HEK293 (cell line): ENCODE measurements around the gene FOXN1.

Experiments used
- CTCF ChIA-PET: fragments of 350-600 bp; formaldehyde crosslinking; extraction: SDS; loops from one replicate; lab custom pipeline; 2021; ENCODE audit warnings: antibody characterized with exemption; lab: Yijun Ruan, JAX
- POLR2A ChIA-PET: fragments of 300-600 bp; formaldehyde crosslinking; extraction: SDS; loops from one replicate; lab custom pipeline; 2020; ENCODE audit warnings: antibody characterized with exemption, inconsistent platforms; lab: Yijun Ruan, JAX
- H3K27ac ChIP-seq: fragments of 200-500 bp; sonication (Bioruptor generic); 2 replicates; pipeline ENCODE4 v1.5.1; 2014; ENCODE audit warnings: low read depth, low read length, control low read depth, inconsistent platforms; ENCODE audit errors: extremely low read depth
- H3K36me3 ChIP-seq, 2 experiments: fragments of 200-500 bp in 1 of 2; sonication (Bioruptor generic) in 1 of 2; 1 replicate in 1 of 2; 2 replicates in 1 of 2; pipeline ENCODE4 v1.5.1; 2014 to 2017; ENCODE audit warnings: inconsistent platforms in 2 of 2, low read length in 2 of 2; ENCODE audit not compliant: control insufficient read depth in 2 of 2, insufficient read depth in 1 of 2
- H3K4me1 ChIP-seq: fragments of 200-500 bp; sonication (Bioruptor generic); 2 replicates; pipeline ENCODE4 v1.5.1; 2014; ENCODE audit warnings: mild to moderate bottlenecking, low read length, inconsistent platforms; ENCODE audit not compliant: control insufficient read depth, insufficient read depth
- H3K4me3 ChIP-seq: 2 replicates; pipeline ENCODE4 v1.5.1; 2011; ENCODE audit warnings: low read depth, mild to moderate bottlenecking, control low read depth, low read length, moderate library complexity
- H3K9me3 ChIP-seq: fragments of 200-500 bp; sonication (Bioruptor generic); 2 replicates; pipeline ENCODE4 v1.5.1; 2014; ENCODE audit warnings: low read depth, low read length, inconsistent platforms; ENCODE audit not compliant: control insufficient read depth, insufficient read depth
- EGR2 ChIP-seq: fragments of 450-650 bp; formaldehyde crosslinking; IDR thresholded peaks from 2 replicates; pipeline ENCODE4 v1.5.1; 2016; ENCODE audit warnings: low read depth, missing biosample characterization, missing genetic modification characterization
- GFI1B ChIP-seq: fragments of 450-650 bp; formaldehyde crosslinking; IDR thresholded peaks from 2 replicates; pipeline ENCODE4 v1.5.1; 2016; ENCODE audit warnings: missing biosample characterization, missing genetic modification characterization
- KLF10 ChIP-seq: fragments of 450-650 bp; IDR thresholded peaks from 2 replicates; pipeline ENCODE4 v1.5.1; 2018; ENCODE audit warnings: missing biosample characterization, mild to moderate bottlenecking, missing genetic modification characterization
- SALL2 ChIP-seq: fragments of 450-650 bp; formaldehyde crosslinking; IDR thresholded peaks from 2 replicates; pipeline ENCODE4 v1.5.0; 2017; ENCODE audit warnings: missing biosample characterization, mild to moderate bottlenecking, missing genetic modification characterization, borderline replicate concordance
- ZFHX2 ChIP-seq: fragments of 450-650 bp; formaldehyde crosslinking; conservative IDR thresholded peaks from 2 replicates; pipeline ENCODE4 v1.5.1; 2016; ENCODE audit warnings: missing biosample characterization, missing genetic modification characterization
- ZIC2 ChIP-seq: fragments of 450-650 bp; formaldehyde crosslinking; IDR thresholded peaks from 2 replicates; pipeline ENCODE4 v1.5.1; 2016; ENCODE audit warnings: missing biosample characterization, missing genetic modification characterization
- ZNF16 ChIP-seq: fragments of 450-650 bp; formaldehyde crosslinking; IDR thresholded peaks from 2 replicates; pipeline ENCODE4 v1.5.1; 2016; ENCODE audit warnings: low read depth, missing biosample characterization, missing genetic modification characterization
- ZNF211 ChIP-seq: fragments of 450-650 bp; formaldehyde crosslinking; IDR thresholded peaks from 2 replicates; pipeline ENCODE4 v1.5.1; 2016; ENCODE audit warnings: low read depth, missing biosample characterization, missing genetic modification characterization
- ZNF248 ChIP-seq: fragments of 450-650 bp; formaldehyde crosslinking; IDR thresholded peaks from 2 replicates; pipeline ENCODE4 v1.5.1; 2017; ENCODE audit warnings: missing biosample characterization, missing genetic modification characterization
- ZNF292 ChIP-seq: fragments of 450-650 bp; formaldehyde crosslinking; IDR thresholded peaks from 2 replicates; pipeline ENCODE4 v1.5.1; 2016; ENCODE audit warnings: low read depth, missing biosample characterization, missing genetic modification characterization, borderline replicate concordance
- ZNF366 ChIP-seq: fragments of 450-650 bp; formaldehyde crosslinking; conservative IDR thresholded peaks from 2 replicates; pipeline ENCODE4 v1.5.1; 2016; ENCODE audit warnings: missing biosample characterization, missing genetic modification characterization
- ZNF514 ChIP-seq: fragments of 450-650 bp; formaldehyde crosslinking; IDR thresholded peaks from 2 replicates; pipeline ENCODE4 v1.5.1; 2016; ENCODE audit warnings: missing biosample characterization, missing genetic modification characterization
- ZNF561 ChIP-seq: fragments of 450-650 bp; IDR thresholded peaks from 2 replicates; pipeline ENCODE4 v1.5.1; 2018; ENCODE audit warnings: missing biosample characterization, missing genetic modification characterization, borderline replicate concordance
- ZNF585B ChIP-seq: fragments of 450-650 bp; formaldehyde crosslinking; IDR thresholded peaks from 2 replicates; pipeline ENCODE4 v1.5.1; 2016; ENCODE audit warnings: missing biosample characterization, missing genetic modification characterization
- ZNF707 ChIP-seq: fragments of 450-650 bp; formaldehyde crosslinking; IDR thresholded peaks from 2 replicates; pipeline ENCODE4 v1.5.1; 2016; ENCODE audit warnings: missing biosample characterization, missing genetic modification characterization
- ZNF830 ChIP-seq: fragments of 450-650 bp; IDR thresholded peaks from 2 replicates; pipeline ENCODE4 v1.5.0; 2018; ENCODE audit warnings: missing biosample characterization, missing genetic modification characterization, low read depth, mild to moderate bottlenecking, moderate library complexity
- TF ChIP-seq, protein P1 (sequence below): fragments of 450-650 bp; formaldehyde crosslinking; IDR thresholded peaks from 2 replicates; pipeline ENCODE4 v1.5.1; 2016; ENCODE audit warnings: missing biosample characterization, missing genetic modification characterization
- TF ChIP-seq, protein P2 (sequence below): fragments of 450-650 bp; formaldehyde crosslinking; IDR thresholded peaks from 2 replicates; pipeline ENCODE4 v1.5.1; 2017; ENCODE audit warnings: missing biosample characterization, missing genetic modification characterization
- TF ChIP-seq, protein P3 (sequence below): fragments of 450-650 bp; formaldehyde crosslinking; IDR thresholded peaks from 2 replicates; pipeline ENCODE4 v1.5.1; 2016; ENCODE audit warnings: missing biosample characterization, missing genetic modification characterization
- TF ChIP-seq, protein P4 (sequence below): fragments of 450-650 bp; formaldehyde crosslinking; IDR thresholded peaks from 2 replicates; pipeline ENCODE4 v1.5.1; 2017; ENCODE audit warnings: missing biosample characterization, missing genetic modification characterization
- TF ChIP-seq, protein P5 (sequence below): fragments of 450-650 bp; formaldehyde crosslinking; IDR thresholded peaks from 2 replicates; pipeline ENCODE4 v1.5.1; 2016; ENCODE audit warnings: missing biosample characterization, missing genetic modification characterization

Gene FOXN1

DNA sequence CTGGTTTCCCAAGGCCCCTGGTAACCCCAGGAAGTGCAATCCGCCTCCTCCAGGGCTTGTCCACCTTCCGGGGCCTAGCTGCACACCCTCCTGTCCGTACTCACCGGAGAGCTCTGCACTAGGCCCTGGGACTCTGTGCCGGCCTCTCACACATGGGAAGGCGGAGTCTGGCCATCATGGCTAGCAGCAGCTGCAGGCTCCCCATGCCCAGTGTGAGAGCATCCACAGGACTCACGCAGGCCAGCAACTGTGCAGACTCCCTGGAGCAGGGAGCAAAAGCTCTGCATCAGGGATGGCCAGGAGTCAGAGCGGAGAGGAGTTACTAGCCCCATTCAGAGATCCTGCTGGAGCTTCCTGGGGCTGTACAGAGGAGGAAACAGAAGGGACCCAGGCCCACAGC is 20.2 kb downstream of the FOXN1 start:
- H3K9me3 ChIP-seq: no peaks in the 10 kb centered on the region
- TF ChIP-seq ZNF211 (tag by site-specific recombination) (no peak), ZNF366 (tag by site-specific recombination) (no peak), EGR2 (tag by site-specific recombination) (no peak), ZIC2 (peak; percentile 74)
- TF ChIP-seq, protein P1, sequence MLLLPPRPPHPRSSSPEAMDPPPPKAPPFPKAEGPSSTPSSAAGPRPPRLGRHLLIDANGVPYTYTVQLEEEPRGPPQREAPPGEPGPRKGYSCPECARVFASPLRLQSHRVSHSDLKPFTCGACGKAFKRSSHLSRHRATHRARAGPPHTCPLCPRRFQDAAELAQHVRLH (tag by site-specific recombination): no peak
- no peaks in the 10 kb centered on the region for H3K36me3 ChIP-seq
- H3K27ac ChIP-seq: no peak overlapping the region
- H3K4me3 ChIP-seq: no peak overlapping the region
- CTCF ChIA-PET: interaction anchor here (0.8 to 4.7 kb wide), 3 partner anchors 9 to 32 kb away, joined by 3 to 17 read pairs (median 5); no protein-coding TSS in a partner anchor
- POLR2A ChIA-PET: interaction anchor here (0.6 kb wide), 1 partner anchor 104 kb away, joined by 3 read pairs; no protein-coding TSS in a partner anchor
- H3K4me1 ChIP-seq: peaks cover 5% of the 10 kb centered on the region; the same call in 1 of the 2 replicates

DNA sequence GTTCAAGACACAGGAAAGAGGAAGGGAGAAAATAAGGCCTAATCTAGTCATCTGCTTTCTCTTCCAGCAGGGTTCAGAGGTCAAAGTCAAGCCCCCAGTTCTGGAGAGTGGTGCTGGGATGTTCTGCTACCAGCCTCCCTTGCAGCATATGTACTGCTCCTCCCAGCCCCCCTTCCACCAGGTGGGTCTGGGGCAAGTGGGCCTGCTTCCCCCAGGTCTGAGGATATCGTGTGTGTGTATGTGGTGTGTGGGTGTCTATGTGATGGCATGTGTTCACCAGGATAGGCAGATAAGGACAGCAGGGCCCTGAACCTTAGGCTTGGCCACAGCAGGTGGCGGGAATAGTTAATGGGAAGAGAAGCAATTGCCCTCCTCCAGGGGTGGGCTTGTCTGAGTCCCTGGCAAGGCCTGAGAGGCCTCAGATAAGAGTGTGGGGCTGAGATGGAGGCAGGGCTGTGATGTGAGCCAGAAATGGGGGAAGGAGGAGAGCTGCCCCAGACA is 21.1 kb downstream of the FOXN1 start:
- H3K4me3 ChIP-seq: no peak overlapping the region
- no peak overlapping the region for H3K27ac ChIP-seq
- H3K36me3 ChIP-seq: no peaks in the 10 kb centered on the region
- peaks cover 5% of the 10 kb centered on the region; the same call in 1 of the 2 replicates for H3K4me1 ChIP-seq
- H3K9me3 ChIP-seq: no peaks in the 10 kb centered on the region
- POLR2A ChIA-PET: no interaction called here
- TF ChIP-seq EGR2 (tag by site-specific recombination) (peak; percentile 78), ZIC2 (peak; percentile 65), ZNF514 (no peak), ZFHX2 (tag by site-specific recombination) (peak; percentile 77)
- TF ChIP-seq, protein P2, sequence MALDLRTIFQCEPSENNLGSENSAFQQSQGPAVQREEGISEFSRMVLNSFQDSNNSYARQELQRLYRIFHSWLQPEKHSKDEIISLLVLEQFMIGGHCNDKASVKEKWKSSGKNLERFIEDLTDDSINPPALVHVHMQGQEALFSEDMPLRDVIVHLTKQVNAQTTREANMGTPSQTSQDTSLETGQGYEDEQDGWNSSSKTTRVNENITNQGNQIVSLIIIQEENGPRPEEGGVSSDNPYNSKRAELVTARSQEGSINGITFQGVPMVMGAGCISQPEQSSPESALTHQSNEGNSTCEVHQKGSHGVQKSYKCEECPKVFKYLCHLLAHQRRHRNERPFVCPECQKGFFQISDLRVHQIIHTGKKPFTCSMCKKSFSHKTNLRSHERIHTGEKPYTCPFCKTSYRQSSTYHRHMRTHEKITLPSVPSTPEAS (tag by site-specific recombination): no peak
- CTCF ChIA-PET: interaction anchor here (1.2 to 4.7 kb wide), 3 partner anchors 9 to 32 kb away, joined by 3 to 17 read pairs (median 17); no protein-coding TSS in a partner anchor

DNA sequence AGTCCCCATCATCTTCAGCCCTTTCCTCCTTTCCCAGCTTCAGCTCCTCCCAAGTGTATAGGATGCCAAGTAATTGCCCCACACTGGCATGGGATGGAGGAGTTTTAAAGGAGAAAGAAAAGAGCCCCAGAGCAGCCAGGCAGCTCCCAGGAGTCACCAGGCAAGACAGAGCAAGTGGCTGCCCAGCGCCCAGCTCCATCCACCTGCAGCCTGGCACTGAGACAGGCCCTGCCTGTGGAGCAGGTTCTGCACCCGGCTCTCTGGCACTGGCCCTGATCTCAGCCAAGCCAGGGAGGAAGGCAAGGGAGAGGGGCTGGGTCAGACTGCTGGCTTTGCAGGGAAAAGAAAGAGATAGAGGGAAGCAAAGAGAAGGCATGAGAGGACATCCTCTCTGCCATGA is 21.7 kb downstream of the FOXN1 start:
- Histone ChIP-seq H3K36me3 (no peaks in the 10 kb centered on the region), H3K9me3 (no peaks in the 10 kb centered on the region), H3K4me3 (no peak overlapping the region), H3K4me1 (peaks cover 5% of the 10 kb centered on the region; the same call in 1 of the 2 replicates), H3K27ac (no peak overlapping the region)
- POLR2A ChIA-PET: no interaction called here
- CTCF ChIA-PET: interaction anchor here (1.2 to 4.7 kb wide), 4 partner anchors 8 to 33 kb away, joined by 3 to 17 read pairs (median 10); no protein-coding TSS in a partner anchor
- TF ChIP-seq, protein P1 (tag by site-specific recombination): no peak
- TF ChIP-seq KLF10 (tag by site-specific recombination) (no peak), ZNF292 (no peak), ZNF830 (tag by site-specific recombination) (no peak), GFI1B (tag by site-specific recombination) (no peak), SALL2 (tag by site-specific recombination) (no peak), ZNF16 (tag by site-specific recombination) (no peak), ZNF585B (tag by site-specific recombination) (no peak), ZNF248 (tag by site-specific recombination) (no peak), ZNF707 (tag by site-specific recombination) (no peak), ZNF561 (no peak)
- TF ChIP-seq, protein P3, sequence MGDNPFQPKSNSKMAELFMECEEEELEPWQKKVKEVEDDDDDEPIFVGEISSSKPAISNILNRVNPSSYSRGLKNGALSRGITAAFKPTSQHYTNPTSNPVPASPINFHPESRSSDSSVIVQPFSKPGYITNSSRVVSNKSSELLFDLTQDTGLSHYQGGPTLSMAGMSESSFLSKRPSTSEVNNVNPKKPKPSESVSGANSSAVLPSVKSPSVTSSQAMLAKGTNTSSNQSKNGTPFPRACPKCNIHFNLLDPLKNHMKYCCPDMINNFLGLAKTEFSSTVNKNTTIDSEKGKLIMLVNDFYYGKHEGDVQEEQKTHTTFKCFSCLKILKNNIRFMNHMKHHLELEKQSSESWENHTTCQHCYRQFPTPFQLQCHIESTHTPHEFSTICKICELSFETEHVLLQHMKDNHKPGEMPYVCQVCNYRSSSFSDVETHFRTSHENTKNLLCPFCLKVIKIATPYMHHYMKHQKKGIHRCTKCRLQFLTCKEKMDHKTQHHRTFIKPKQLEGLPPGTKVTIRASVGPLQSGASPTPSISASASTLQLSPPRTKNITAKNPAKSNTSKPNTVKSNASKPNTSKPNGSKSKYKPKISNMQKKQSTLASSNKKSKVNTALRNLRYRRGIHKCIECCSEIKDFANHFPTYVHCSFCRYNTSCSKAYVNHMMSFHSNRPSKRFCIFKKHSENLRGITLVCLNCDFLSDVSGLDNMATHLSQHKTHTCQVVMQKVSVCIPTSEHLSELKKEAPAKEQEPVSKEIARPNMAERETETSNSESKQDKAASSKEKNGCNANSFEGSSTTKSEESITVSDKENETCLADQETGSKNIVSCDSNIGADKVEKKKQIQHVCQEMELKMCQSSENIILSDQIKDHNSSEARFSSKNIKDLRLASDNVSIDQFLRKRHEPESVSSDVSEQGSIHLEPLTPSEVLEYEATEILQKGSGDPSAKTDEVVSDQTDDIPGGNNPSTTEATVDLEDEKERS: no peak
- TF ChIP-seq, protein P4, sequence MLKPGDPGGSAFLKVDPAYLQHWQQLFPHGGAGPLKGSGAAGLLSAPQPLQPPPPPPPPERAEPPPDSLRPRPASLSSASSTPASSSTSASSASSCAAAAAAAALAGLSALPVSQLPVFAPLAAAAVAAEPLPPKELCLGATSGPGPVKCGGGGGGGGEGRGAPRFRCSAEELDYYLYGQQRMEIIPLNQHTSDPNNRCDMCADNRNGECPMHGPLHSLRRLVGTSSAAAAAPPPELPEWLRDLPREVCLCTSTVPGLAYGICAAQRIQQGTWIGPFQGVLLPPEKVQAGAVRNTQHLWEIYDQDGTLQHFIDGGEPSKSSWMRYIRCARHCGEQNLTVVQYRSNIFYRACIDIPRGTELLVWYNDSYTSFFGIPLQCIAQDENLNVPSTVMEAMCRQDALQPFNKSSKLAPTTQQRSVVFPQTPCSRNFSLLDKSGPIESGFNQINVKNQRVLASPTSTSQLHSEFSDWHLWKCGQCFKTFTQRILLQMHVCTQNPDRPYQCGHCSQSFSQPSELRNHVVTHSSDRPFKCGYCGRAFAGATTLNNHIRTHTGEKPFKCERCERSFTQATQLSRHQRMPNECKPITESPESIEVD (tag by site-specific recombination): no peak
- TF ChIP-seq, protein P5, sequence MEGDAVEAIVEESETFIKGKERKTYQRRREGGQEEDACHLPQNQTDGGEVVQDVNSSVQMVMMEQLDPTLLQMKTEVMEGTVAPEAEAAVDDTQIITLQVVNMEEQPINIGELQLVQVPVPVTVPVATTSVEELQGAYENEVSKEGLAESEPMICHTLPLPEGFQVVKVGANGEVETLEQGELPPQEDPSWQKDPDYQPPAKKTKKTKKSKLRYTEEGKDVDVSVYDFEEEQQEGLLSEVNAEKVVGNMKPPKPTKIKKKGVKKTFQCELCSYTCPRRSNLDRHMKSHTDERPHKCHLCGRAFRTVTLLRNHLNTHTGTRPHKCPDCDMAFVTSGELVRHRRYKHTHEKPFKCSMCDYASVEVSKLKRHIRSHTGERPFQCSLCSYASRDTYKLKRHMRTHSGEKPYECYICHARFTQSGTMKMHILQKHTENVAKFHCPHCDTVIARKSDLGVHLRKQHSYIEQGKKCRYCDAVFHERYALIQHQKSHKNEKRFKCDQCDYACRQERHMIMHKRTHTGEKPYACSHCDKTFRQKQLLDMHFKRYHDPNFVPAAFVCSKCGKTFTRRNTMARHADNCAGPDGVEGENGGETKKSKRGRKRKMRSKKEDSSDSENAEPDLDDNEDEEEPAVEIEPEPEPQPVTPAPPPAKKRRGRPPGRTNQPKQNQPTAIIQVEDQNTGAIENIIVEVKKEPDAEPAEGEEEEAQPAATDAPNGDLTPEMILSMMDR (tag by site-specific recombination): no peak
